Measurements from ENCODE around the gene ZG16B.

The ZG16B gene

DNA sequence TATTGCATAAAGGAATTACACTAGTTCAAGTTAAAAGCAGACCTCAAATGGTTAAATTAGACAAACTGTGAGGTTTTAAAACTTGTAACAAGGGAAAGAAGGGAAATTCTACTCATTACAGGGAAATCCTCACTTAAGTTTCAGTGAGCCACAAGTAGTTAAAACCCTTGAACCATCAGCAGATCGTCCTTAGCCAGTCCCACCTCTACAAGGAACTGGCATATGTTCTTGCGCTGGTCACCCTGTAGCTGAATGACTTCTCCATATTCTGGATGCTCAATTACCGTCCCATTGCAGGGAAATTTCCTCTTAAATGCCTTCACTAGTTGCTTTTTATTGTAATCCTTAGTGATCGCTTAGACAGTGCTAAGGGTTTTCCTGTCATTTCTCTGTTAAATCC, 7.6 kb upstream of the ZG16B start:
- no peak for DNase-seq (ENCODE audit: low read depth in 2 of 2, low spot score in 1 of 2)

DNA sequence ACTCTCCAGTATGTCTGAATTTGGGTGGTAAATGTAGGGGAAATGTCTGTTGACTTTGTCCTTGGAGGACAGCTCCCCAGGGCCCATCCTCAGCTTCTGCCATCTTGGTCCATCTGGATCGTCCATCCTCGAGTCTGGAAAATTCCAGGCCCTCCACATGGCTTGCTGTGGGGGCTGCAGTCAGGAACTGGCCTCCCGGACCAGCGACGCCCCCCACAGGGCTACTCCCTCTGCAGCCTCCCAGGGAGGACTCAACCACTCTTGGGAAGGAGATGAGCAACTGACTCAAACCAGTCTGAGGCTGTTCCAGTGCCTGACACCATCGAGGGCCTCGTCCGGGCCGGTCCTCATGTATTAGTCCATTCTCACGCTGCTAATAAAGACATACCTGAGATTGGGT, 5.5 kb upstream of the ZG16B start:
- DNase-seq (ENCODE audit: low read depth in 2 of 2, low spot score in 1 of 2) = no peak

DNA sequence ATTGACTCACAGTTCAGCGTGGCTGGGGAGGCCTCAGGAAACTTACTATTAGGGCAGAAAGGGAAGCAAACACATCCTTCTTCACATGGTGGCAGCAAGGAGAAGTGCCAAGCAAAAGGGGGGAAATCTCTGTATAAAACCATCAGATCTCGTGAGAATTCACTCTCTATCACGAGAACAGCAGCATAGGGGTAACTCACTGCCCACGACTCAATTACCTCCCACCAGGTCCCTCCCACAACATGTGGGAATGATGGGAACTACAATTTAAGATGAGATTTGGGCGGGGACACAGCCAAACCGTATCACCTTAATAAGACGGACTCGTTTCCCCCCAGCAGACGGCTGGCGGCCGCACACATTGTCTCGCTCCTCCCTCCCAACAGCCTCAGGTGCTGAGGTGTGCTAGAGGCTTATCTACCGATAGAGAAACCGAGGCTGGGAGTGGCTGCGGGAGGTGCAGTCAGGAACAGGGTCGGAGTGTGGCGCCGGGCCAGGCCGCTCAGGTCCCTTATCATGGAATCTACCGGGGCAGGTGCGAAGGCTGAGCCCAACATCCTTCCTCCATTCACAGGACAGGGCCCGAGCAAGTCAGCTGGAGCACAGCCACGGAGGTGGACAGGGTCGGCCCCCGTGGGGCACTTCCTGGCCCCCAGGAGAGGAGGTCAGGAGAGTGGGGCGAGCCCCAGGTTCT, 4.9 kb upstream of the ZG16B start:
- DNase-seq (ENCODE audit: low read depth in 2 of 2, low spot score in 1 of 2) = no peak

DNA sequence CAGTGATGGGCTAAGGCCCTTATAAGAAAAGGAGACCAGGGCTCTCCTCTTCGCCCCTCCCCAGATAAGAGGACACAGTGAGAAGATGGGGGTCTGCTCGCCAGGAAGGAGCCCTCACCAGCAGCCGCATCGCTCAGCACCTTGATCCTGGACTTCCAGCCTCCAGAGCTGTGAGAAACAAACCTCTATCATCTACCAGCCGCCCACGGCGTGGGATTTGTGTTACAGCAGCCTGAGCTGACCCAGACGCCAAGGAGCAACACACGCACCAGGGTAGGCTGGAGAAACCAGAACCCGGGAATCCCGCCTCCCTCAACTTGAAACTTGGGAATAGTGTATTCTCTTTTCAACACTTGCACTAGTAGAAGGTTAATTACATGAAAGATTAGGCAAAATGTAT, 4.2 kb upstream of the ZG16B start:
- no peak for DNase-seq (ENCODE audit: low read depth in 2 of 2, low spot score in 1 of 2)

DNA sequence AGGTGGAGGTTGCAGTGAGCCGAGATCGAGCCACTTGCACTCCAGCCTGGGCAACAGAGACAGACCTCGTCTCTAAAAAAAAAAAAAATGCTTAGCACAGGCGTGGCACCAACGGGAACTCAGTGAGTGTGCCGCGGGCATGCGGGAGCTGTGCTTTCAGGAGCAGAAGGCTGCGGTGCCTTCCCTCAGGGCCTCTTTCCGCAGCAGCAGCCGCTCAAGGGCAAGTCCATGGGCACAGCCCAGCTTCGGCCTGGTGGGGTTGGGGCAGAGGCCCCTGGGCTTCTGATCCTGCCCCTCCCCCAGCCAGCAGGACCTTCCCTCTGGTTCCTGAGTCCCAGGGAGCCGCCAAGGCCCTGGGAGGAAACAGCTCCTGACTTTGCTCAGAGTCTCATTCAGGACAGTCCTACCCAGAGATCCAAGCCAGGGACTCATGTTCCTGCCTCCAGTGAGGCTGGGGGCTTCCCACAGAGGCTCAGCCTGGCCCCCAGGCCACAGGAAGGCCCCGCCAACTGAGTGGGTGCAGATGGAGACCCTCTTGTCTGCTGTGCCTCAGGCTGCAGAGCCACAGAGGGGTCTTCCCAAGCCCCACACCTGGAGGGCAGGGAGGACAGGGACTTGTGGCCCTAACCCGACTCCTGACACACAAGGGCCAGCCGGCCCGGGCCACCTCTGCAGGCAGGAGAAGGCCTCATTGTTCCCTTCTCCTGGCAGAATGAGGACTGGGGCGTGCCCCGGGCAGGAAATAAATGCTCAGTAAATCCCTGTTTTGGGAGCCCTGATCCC, 3.3 kb upstream of the ZG16B start:
- no peak for DNase-seq (ENCODE audit: low read depth in 2 of 2, low spot score in 1 of 2)

DNA sequence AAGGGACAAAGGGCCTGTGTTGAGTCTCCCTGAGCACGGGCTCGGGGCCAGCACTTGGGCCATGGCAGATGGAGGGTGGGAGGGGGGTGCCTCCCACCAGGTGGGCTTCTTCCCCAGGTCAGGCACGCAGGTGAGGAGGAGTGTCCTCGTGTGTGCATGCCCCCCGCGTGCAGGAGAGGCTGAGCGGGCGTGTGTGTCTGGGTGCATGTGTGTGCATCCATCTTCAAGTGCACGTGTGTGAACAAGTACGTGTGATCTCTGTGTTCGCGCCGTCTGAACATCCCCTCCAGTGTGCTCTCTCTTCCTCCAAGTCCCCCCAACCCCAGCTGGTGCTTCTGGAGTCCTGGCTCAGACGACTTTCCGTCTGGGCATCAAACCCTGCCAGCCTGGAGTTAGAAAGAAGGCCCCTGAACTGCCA, 2.7 kb upstream of the ZG16B start:
- no peak for DNase-seq (ENCODE audit: low read depth in 2 of 2, low spot score in 1 of 2)

DNA sequence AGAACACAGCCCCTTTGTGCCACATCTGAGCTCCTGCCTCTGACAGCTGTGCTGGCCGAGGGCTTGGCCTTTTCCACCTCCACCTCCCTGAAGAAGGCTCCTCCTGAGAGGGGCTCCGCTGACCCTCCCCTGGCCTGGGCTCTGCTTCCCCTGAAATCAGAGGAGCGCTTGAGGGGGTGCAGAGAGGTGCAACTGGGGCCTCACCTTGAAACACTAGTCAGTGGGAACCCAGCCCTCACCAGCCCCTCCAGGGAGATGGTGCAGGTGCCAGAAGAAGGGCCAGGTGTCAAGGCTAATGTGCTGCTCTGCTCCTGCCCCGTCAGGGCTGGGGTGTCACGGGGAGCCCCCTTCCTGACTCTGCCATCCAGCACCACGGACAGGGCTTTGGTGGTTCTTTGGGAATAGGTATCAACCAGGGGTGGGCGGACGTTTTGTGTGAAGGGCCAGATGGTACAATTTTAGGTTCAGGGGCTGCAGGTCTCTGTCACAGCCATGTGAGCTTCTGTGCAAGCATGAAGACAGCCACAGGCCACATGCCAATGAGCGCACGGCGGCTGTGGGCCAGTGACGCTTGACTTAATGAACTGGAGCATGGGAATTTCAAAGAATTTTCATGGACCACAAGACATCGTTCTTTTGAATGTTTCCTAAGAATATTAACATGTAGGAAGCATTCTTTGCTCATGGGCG, 2.1 kb upstream of the ZG16B start:
- DNase-seq (ENCODE audit: low read depth in 2 of 2, low spot score in 1 of 2) = no peak

DNA sequence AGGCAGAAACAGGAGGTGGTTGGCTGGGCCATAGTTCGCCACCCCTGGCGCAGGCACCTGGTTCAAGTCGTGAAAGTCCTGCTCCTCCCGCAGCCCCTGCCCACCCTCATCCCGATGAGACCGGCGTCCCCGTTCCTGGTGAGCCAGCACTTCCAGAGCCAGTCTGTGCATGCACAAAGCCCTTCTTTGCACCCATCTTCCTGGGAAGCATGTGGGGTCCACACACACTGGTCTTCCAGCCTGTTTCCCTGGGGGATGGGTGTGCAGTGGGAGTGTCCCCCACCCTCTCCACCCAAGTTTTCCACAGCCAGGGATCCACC, 1.6 kb upstream of the ZG16B start:
- no peak for DNase-seq (ENCODE audit: low read depth in 2 of 2, low spot score in 1 of 2)

DNA sequence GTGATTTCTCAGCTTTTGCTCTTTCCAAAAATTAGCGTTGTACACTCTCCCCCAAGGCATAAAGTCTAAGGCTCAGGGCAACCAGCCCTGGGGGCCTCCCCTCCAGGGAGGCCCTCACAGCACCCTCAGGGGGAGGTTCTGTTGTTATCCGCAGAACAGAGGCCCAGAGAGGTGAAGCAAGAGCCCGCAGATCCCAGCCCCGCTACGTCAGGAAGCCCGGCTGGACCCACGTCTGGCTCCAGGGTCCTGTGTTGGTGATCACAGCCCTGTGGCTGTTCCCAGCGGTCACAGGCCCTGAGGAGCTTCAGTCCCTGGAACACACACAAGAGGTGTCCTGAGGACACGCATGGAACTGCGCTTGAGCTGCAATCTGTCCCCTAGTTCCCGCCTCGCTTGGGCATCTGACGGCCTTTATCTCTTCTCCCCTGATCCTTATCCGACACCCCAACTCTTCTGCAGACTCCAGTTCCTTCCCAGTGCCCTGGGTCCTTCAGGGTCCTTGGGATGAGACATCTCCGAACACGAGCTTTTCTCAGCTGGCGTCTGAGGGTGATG, 1.1 kb upstream of the ZG16B start:
- DNase-seq (ENCODE audit: low read depth in 2 of 2, low spot score in 1 of 2) = no peak

DNA sequence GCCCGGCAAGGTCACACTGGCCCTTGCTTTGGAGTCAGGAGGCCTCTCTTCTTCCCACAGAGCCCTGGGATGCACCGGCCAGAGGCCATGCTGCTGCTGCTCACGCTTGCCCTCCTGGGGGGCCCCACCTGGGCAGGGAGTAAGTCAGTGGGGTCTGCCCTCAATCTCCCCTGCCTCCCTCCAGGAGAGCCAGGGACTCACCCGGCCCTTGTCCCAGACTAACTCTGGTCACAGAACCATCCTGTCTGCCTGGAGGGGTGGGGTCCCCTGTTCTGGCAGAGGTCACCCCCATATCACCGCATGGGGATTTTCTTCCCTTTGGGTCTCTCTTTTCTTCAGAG, 222 bp downstream of the ZG16B start:
- DNase-seq (ENCODE audit: low read depth in 2 of 2, low spot score in 1 of 2) = no peak

DNA sequence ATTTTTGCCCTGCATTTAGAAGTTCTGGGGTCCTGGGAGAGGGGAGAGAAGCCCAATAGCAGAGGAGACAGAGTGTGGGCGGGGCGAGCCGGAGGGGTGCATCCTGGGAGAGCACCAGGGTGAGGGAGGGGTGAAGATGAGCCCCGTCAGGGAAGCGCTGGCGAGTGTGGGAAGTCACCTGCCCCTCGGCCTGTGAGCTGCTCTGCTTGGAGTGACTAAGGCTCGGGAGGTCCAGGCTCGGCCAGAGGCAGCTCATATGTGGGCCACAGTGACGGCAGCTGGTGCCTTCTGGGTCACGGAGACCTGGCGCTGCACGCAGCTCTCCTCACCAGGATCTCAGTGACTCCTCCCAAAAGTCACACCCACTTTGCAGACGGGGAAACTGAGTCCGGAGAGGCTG, 1.1 kb downstream of the ZG16B start:
- DNase-seq (ENCODE audit: low read depth in 2 of 2, low spot score in 1 of 2) = no peak

DNA sequence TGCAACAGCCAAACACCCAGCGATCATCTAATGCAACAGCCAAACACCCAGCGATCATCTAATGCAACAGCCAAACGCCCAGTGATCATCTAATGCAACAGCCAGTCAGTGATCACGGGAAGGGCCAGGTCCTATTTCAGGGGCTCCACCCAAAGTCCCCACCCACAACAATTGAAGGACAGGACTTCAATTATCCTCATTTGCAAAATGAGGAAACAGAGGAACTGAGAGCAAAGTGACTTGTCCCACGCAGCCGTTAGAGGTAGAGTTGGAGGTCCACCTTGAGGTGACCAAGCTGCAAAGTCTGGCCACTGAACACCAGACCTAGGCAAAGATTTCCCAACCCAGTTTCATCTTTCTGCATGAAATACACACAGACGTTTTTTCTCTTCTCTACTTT, 3.7 kb downstream of the ZG16B start:
- DNase-seq (ENCODE audit: low read depth in 2 of 2, low spot score in 1 of 2) = no peak

DNA sequence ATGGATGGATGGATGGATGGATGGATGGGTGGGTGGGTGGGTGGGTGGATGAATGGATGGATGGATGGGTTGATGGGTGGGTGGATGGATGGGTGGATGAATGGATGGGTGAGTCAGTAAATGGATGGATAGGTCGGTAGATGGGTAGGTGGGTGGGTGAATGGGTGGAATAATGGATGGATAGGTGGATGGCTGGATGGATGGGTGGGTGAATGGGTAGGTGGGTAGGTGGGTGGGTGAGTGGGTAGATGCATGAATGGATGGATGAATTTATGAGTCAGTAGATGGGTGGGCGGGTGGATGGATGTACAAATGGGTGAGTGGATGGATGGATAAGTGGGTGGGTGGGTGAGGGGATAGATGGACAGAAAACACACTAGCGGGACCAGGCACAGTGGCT, 4.9 kb downstream of the ZG16B start:
- DNase-seq (ENCODE audit: low read depth in 2 of 2, low spot score in 1 of 2) = no peak

DNA sequence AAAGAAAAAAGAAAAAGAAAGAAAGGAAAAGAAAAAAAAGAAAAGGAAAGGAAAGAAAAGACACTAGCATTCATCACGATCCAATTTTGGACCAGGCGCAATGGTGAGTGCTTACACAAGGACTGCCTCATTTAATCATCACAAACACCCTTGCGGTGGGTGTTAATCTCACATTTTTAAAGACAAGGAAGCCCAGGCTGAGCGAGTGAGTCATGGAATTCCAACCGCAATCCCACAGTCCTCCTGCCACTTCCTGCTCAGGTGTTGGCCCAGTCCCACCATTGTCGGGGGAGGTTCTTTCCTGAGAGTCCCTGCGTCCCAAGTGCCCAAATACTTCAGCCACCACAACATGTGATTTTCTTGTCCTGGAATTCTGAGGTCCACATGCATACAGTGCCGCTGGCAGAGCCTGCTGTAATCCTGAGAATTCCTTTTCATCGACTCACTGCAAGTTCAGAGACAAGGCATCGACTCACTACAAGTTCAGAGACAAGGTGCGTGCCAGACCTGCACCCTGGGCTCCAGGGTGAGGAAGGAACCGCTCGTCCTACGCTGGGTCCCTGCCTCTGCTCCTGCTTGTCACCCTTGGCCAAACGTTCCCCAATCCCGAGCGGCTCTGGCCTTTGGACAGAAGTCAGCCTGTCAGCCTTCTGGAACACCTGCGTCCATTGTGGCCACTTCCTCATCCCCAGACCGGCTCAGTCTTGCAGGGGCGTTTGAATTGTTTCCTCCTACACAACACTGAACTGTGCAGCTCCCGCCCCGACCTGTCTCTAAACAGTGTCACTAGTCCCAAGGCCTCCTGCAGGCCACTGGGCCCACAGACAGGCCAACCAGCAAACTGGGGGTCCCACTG, 5.8 kb downstream of the ZG16B start:
- no peak for DNase-seq (ENCODE audit: low read depth in 2 of 2, low spot score in 1 of 2)

DNA sequence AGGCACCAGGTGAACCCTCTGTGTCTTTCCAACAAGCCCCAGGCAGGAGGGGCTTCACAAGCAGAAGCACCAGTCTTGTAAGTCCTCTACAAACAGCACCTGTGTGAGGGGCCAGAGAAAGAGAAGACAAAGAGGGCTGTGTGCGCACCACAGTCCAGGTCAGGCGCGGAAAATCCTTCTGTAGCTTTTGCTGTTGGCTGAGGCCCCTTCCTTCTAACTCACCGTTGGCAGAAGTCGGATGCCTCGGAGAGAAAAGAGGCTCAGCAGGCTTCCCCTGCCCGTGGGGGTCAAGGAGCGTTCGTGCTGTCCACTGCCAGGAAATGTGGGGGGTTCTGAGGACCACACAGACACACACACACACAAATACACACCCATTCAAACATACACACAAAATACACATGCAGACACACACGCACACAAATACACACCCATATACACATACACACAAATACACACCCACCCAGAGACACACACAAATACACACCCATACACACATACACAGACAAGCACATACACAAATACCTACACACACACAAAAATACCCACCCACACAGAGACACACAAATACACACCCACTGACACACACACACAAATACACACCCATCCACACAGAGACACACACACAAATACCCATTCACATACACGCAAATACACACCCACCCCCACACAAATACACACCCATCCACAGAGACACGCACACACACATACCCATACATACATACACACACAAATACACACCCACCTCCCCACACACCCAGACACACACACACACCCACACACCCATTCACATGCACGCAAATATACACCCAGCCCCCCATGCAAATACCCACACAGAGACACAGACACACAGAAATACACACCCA, 6.8 kb downstream of the ZG16B start:
- DNase-seq (ENCODE audit: low read depth in 2 of 2, low spot score in 1 of 2) = no peak

DNA sequence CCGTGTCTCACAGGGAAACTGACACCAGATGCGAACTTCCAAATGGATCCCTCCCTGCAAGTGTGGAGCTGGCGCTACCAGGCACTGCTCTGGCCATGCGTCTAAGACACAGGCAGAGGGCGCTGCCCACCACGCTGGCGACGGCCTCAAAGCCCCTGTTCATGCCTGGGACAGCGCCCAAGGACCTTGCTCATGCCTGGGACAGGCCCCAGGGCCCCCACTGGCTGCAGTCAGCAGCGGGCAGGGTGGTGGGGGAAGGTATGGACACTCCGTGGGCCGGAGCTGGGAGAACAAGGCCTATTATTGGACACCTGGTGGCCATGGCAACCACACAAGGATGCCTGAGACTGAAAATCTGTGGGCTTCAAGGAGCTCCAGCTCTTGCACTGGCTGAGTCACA, 8.8 kb downstream of the ZG16B start:
- DNase-seq (ENCODE audit: low read depth in 2 of 2, low spot score in 1 of 2) = peak in 1 of 2 donors; percentile 19

DNA sequence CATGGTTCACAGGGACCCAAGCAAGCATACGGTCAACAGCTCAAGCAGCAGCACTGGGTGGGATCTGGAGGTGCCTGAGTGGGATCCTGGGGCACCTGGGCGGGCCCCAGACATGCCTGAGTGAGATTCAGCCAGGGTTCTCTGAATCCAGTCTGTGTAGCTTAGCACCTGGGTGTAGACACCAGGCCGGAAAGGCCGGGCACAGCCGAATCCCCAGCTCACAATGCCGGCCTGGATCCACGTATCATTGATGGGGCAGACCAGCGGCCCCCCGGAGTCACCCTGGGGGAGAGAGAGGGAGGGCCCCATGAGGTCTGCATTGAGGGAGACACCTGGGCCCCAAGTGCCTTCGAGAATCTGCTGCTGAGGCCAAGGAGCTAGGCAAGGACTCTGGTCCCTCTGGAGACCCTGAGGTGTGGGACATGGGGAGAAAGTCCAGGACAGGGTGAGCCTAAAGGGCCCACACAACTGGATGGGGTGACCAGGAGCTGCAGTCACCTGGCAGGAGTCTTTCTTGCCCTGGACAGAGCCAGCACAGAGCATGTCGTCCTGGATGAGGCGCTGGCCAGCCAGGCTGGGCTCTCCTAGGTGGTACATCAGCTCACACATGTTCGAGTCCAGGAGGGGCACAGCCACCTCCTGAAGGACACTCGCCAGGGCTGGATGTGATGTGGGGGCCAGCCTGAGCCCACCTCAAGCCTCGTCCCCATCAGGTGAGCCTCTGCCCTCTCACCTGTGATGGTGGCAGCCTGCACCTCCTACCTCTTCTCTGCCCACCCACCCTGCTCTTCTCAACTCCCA, 9.7 kb downstream of the ZG16B start:
- DNase-seq (ENCODE audit: low read depth in 2 of 2, low spot score in 1 of 2) = no peak

DNA sequence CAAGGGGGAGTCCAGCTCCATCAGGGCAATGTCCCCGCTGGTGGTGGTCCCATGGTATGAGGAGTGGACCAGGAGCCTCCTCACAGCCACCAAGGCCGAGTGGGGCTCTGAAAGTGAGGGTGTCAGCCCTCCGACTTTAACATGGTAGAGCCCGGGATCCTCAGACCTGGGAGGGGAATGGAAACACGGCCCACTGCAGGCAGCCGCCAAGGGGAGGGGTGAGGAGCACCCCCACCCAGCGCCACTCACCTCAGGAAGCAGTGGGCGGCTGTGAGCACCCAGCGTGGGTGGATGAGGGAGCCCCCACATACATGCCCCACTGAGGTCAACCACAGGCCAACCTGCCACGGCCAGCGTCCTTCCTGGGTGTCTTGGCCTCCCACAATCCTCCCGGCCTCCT, 10.8 kb downstream of the ZG16B start:
- DNase-seq (ENCODE audit: low read depth in 2 of 2, low spot score in 1 of 2) = no peak

DNA sequence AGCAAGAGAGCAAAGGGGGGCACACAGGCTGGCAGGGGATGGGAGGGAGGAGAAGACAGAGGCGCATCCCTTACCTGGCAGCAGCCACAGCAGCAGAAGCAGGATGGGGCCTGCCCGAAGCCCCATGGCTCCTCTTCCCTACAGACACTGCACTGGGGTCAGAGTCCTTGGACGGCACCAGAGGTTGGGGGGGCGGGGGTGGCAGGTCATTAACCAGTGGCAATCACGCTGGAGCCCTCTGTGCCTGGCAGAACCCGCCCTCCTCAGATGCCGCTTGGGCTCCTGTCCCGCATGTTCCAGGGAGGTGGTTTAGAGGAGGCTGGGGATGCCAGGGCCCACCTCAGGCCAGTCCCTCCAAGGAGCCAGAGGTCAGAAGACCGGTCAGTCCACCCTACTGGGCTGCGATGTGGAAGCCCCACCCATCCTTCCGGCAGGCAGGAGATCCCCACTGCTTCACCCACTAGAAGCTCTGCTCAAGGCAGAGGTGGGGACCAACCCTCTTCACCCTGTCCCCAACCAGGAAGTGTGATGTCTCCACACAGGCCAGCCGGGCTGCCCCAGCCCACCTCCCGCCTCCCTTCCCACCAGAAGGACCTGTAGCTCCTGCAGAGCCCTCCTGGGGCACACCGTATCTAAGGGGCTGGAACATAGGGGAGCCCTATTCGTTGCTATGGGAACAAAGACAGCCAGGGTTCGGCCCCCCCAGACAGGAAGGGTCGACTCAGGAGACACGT, 11.7 kb downstream of the ZG16B start:
- no peak for DNase-seq (ENCODE audit: low read depth in 2 of 2, low spot score in 1 of 2)

All from stimulated activated CD8-positive, alpha-beta memory T cell treated with anti-CD3 and anti-CD28 coated beads, Interleukin-4, amount 100 ng/mL, for 4 hours (primary cell).